Smooth muscle cell of the coronary artery (primary cell): ENCODE results near the gene ANP32B. TPM values are rescaled to one million over a fixed set of nuclear protein-coding genes. Genes with fewer than 3 reads are reported as not detected.

Experiments used
- total RNA-seq: library from RNA; depleted of rRNA; stranded (reverse); fragments of >200 nt; gene quantifications from 2 replicates; pipeline ENCODE4 v1.2.3, GENCODE V29; 2014; ENCODE audit warnings: low replicate concordance

ANP32B gene
- total RNA-seq = 11.3 and 21.1 TPM in 2 replicates

GRCh38 chr9:97982683-97983588 is at the start of gene ANP32B:
TSS of gene ANP32B (plus strand) at chr9:97983341. CDS start at chr9:97983556, 215 bp downstream.

GRCh38 chr9:97938081-97938644 is 45.0 kb upstream of the ANP32B start, which contains the start of gene HEMGN:
TSS of gene HEMGN (minus strand) at chr9:97938172. CDS start at chr9:97938136, 36 bp downstream.

GRCh38 chr9:98056269-98057137 is 73.4 kb downstream of the ANP32B start, which contains the start of gene NANS:
TSS of gene NANS (plus strand) at chr9:98056732. CDS start at chr9:98056809, 77 bp downstream.

Other genes with a start within 250 kb of the ANP32B start
- gene FOXE1, start 130.1 kb upstream of the ANP32B start, total RNA-seq = not detected in 2 replicates
- gene TRMO, start 60.8 kb upstream of the ANP32B start, total RNA-seq = 9.9 and 12.2 TPM in 2 replicates
- not detected in 2 replicates for gene HEMGN, start 45.2 kb upstream of the ANP32B start, total RNA-seq
- 77.2 and 150 TPM in 2 replicates for gene NANS, start 73.4 kb downstream of the ANP32B start, total RNA-seq
- 0.47 and 1.7 TPM in 2 replicates for gene TRIM14, start 135.9 kb downstream of the ANP32B start, total RNA-seq
- gene CORO2A, start 209.3 kb downstream of the ANP32B start, total RNA-seq = 0.15 and 0.35 TPM in 2 replicates